ENCODE measurements around the gene ZFYVE27. TPM values are rescaled to one million over a fixed set of nuclear protein-coding genes. Genes with fewer than 3 reads are reported as not detected.

Gene ZFYVE27
- total RNA-seq, 1 experiment from 2014 or later = 16.9 TPM

DNA sequence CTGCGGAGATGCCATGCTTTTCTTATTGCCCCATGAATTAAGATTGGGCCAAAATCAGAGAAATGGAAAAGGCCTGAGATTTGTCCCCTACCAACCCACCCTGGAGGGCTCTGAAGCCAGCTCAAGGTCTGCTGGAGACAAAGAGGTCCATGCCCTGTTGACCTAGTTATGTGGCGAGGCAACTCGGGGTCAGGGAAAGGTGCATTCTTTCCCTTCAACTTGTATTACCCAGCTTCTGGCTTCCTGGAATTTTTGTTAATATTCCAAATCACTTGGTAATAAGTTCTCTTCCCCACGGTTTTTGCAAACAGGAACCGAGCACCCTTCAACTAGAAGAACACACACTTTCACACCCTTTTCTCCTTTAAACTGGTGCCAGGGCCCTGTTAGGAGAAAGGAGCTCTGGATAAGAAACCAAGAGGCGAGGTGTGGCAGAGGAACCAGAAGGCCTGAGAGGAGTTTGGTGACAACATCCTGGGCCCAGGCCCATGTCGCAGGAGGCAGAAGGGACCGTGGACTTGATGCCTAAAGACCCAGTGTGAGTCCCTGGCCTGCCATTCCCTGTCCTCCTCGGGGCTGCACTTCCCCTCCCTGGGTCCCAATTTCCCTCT, 47.4 kb downstream of the ZFYVE27 start:
- Histone ChIP-seq H2AFZ (ENCODE audit: low read length) (no peak overlapping the region), H3K4me2 (ENCODE audit: low read depth, low read length, poor library complexity, severe bottlenecking) (no peak overlapping the region), H3K9ac (ENCODE audit: low read length) (no peak overlapping the region), H4K20me1 (ENCODE audit: insufficient read depth, low read depth, low read length) (no peaks in the 10 kb centered on the region), H3K27ac (ENCODE audit: low read length) (no peak overlapping the region), H3K27me3 (ENCODE audit: low read length) (no peaks in the 10 kb centered on the region), H3K36me3 (ENCODE audit: insufficient read depth, low read length) (no peaks in the 10 kb centered on the region), H3K4me3 (ENCODE audit: low read length) (no peak overlapping the region), H3K9me3 (ENCODE audit: low read length) (no peaks in the 10 kb centered on the region), H3K79me2 (ENCODE audit: low read length) (no peaks in the 10 kb centered on the region), H3K9me2 (replicated peaks; ENCODE audit: insufficient read depth, low read length) (no peaks in the 10 kb centered on the region), H3K4me1 (ENCODE audit: low read length) (no peaks in the 10 kb centered on the region)
- no peak for DNase-seq

DNA sequence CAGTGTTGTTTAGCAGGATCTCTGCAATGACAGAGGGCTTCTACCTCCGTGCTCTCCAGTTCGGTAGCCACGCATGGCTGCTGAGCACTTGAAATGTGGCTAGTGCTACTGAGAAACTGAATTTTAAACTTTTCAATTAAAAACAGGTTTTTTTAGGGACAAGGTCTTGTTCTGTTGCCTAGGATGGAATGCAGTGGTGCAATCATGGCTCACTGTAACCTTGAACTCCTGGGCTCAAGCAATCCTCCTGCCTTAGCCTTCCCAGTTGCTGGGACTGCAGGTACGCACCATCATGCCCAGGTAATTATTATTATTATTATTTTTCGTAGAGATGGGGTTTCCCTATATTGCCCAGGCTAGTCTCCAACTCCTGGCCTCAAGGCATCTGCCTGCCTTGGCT, 48.3 kb downstream of the ZFYVE27 start:
- Histone ChIP-seq H3K4me1 (ENCODE audit: low read length) (no peaks in the 10 kb centered on the region), H3K4me2 (ENCODE audit: low read depth, low read length, poor library complexity, severe bottlenecking) (no peak overlapping the region), H3K27ac (ENCODE audit: low read length) (no peak overlapping the region), H2AFZ (ENCODE audit: low read length) (no peak overlapping the region), H3K9ac (ENCODE audit: low read length) (no peak overlapping the region), H3K79me2 (ENCODE audit: low read length) (no peaks in the 10 kb centered on the region), H3K36me3 (ENCODE audit: insufficient read depth, low read length) (no peaks in the 10 kb centered on the region), H3K9me3 (ENCODE audit: low read length) (no peaks in the 10 kb centered on the region), H3K4me3 (ENCODE audit: low read length) (no peak overlapping the region), H3K27me3 (ENCODE audit: low read length) (no peaks in the 10 kb centered on the region), H4K20me1 (ENCODE audit: insufficient read depth, low read depth, low read length) (no peaks in the 10 kb centered on the region), H3K9me2 (replicated peaks; ENCODE audit: insufficient read depth, low read length) (no peaks in the 10 kb centered on the region)
- no peak for DNase-seq

DNA sequence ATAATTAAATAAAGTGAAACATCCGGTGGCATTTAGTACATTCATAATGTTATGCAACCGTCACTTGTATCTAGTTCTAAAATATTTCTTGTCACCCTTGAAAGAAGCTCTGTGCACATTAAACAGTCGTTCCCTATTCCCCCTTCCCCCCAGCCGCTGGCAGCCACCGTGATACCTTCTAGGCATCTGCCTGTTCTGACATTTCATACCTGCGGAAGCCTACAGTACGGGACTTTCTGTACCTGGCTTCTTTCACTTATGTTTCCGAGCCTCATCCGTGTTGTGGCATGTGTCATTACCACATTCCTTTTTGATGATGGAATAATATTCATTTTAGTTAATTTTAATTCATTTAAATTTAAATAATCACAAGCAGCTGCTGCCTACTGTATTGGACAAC, 48.8 kb downstream of the ZFYVE27 start:
- Histone ChIP-seq H3K4me1 (ENCODE audit: low read length) (no peaks in the 10 kb centered on the region), H3K4me2 (ENCODE audit: low read depth, low read length, poor library complexity, severe bottlenecking) (no peak overlapping the region), H3K4me3 (ENCODE audit: low read length) (no peak overlapping the region), H4K20me1 (ENCODE audit: insufficient read depth, low read depth, low read length) (no peaks in the 10 kb centered on the region), H3K9me3 (ENCODE audit: low read length) (no peaks in the 10 kb centered on the region), H3K79me2 (ENCODE audit: low read length) (no peaks in the 10 kb centered on the region), H3K36me3 (ENCODE audit: insufficient read depth, low read length) (no peaks in the 10 kb centered on the region), H2AFZ (ENCODE audit: low read length) (no peak overlapping the region), H3K9ac (ENCODE audit: low read length) (no peak overlapping the region), H3K27me3 (ENCODE audit: low read length) (no peaks in the 10 kb centered on the region), H3K9me2 (replicated peaks; ENCODE audit: insufficient read depth, low read length) (no peaks in the 10 kb centered on the region), H3K27ac (ENCODE audit: low read length) (no peak overlapping the region)
- DNase-seq = no peak

DNA sequence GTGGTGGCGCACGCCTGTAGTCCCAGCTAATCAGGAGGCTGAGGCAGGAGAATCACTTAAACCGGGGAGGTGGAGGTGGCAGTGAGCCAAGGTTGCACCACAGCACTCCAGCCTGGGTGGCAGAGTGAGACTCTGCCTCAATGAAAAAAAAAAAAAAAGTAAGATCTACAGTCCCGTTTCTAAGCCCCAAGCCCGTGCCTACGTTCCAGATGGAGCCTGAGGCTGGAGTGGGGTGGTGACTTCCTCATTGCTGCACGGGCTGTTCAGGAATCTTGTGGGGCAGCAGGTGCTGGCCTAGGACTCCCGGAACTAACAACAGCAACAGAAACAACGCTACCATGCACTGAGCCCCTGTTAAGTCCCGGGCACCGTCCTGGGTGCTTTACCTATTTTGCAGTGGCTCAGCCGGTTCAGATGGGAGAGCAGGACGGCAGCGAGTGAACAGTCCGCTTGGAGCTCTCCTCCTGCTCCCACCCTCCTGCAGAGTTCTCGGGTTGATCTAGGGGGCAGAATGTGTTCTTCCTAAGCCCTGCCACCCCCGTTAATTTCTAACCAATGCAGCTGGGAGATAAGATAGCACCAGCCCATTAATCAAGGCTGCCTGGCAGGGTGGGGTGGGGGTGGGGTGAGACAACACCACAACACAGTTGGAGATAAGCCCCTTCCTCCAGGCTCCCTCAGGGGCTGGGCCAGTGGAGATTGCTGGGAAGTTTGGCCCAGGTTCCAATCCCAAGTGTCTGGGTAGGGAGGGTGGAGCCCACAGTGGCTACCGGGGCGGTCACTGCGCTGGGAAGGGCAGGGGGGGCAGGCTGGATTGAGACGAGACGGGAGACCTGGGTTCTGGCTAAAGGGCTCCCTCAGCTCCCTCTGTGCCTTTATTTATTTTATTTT, 51.9 kb downstream of the ZFYVE27 start:
- no peaks in the 10 kb centered on the region for H3K4me1 ChIP-seq (ENCODE audit: low read length)
- no peaks in the 10 kb centered on the region for H3K36me3 ChIP-seq (ENCODE audit: insufficient read depth, low read length)
- no peaks in the 10 kb centered on the region for H3K27me3 ChIP-seq (ENCODE audit: low read length)
- DNase-seq = no peak
- H4K20me1 ChIP-seq (ENCODE audit: insufficient read depth, low read depth, low read length) = no peaks in the 10 kb centered on the region
- no peaks in the 10 kb centered on the region for H3K9me3 ChIP-seq (ENCODE audit: low read length)
- no peaks in the 10 kb centered on the region for H3K9me2 ChIP-seq (replicated peaks; ENCODE audit: insufficient read depth, low read length)
- H2AFZ ChIP-seq (ENCODE audit: low read length) = no peak overlapping the region
- no peak overlapping the region for H3K4me3 ChIP-seq (ENCODE audit: low read length)
- H3K4me2 ChIP-seq (ENCODE audit: low read depth, low read length, poor library complexity, severe bottlenecking) = no peak overlapping the region
- H3K27ac ChIP-seq (ENCODE audit: low read length) = no peak overlapping the region
- H3K9ac ChIP-seq (ENCODE audit: low read length) = no peak overlapping the region
- H3K79me2 ChIP-seq (ENCODE audit: low read length) = no peaks in the 10 kb centered on the region

DNA sequence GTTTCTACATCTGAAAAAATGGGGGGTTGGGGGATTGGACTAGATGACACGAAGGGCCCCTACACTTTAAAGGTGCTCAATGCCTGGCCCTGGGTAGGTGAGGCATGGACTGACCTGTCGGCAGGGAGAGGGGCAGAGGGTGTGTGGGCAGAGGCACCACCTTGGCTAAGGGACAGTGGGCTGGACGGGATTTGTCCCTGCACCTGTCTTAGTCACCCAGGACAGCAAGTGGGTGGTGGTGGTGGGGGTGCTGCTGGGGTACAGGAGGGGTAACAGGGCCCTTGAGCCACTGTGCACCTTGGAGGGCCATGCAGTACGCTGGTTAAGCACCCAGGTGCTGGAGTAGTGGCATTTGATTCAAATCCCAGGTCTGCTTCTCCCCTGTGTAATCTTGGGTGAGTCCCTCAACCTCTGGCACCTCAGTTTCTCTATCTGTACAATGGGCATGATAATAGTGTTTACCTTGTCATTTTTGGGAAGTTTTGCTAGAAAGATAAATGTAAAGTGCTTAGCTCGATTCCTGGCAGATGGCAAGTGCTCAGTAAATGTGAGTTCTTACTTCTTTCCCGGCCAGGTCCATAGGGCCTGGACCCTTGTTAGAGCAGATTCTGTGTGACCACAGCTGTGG, 53.0 kb downstream of the ZFYVE27 start:
- Histone ChIP-seq H3K9me2 (replicated peaks; ENCODE audit: insufficient read depth, low read length) (no peaks in the 10 kb centered on the region), H3K4me3 (ENCODE audit: low read length) (no peak overlapping the region), H3K36me3 (ENCODE audit: insufficient read depth, low read length) (no peaks in the 10 kb centered on the region), H3K9me3 (ENCODE audit: low read length) (no peaks in the 10 kb centered on the region), H4K20me1 (ENCODE audit: insufficient read depth, low read depth, low read length) (no peaks in the 10 kb centered on the region), H3K4me2 (ENCODE audit: low read depth, low read length, poor library complexity, severe bottlenecking) (no peak overlapping the region), H2AFZ (ENCODE audit: low read length) (no peak overlapping the region), H3K9ac (ENCODE audit: low read length) (no peak overlapping the region), H3K27me3 (ENCODE audit: low read length) (no peaks in the 10 kb centered on the region), H3K4me1 (ENCODE audit: low read length) (no peaks in the 10 kb centered on the region), H3K27ac (ENCODE audit: low read length) (no peak overlapping the region), H3K79me2 (ENCODE audit: low read length) (no peaks in the 10 kb centered on the region)
- no peak for DNase-seq

DNA sequence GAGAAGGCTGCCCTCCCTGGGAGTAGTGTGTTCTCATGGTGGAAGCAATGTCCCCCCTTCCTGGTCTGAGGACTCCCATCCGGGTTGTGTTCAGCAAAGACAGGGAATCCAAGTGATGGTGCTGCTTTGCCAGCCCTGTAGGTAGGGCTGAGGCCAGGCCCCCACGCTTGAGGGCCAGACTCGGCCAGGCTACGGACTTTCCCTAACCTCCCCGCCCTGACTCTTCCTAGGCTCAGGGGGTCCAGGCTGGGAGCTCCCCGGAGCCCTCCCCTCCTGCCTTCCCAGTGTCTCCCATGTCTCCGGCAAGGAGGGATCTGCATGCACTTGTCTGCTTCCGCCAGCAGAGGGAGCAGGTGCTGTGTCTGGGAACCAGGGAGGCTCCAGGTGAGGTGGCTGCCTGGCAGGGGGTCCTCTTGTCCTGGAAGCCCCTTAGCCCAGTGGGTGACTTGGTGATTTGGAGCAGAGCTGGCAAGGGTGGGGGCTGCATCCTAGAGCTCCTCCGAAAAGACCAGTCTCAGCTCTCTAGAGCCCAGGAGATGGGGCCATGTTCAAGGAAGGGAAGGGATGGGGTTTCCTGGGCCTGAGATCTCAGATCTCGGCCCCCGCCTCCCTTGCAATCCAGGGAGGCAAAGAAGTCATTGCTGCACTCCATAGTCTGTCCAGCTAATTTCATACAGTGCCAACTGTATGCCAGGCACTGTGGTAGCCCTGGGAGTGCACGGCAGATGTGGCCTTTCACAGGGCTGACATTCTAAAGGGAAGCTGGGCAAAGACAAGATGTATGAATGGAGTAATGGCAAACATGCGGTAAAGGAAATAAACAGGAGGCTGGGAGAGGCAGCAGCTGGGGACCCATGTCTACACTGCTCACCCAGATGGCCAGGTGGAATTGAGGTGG, 55.1 kb downstream of the ZFYVE27 start:
- H2AFZ ChIP-seq (ENCODE audit: low read length) = no peak overlapping the region
- H3K4me1 ChIP-seq (ENCODE audit: low read length) = no peaks in the 10 kb centered on the region
- no peaks in the 10 kb centered on the region for H3K36me3 ChIP-seq (ENCODE audit: insufficient read depth, low read length)
- peak; percentile 69 for DNase-seq
- no peak overlapping the region for H3K4me3 ChIP-seq (ENCODE audit: low read length)
- no peaks in the 10 kb centered on the region for H3K9me2 ChIP-seq (replicated peaks; ENCODE audit: insufficient read depth, low read length)
- no peak overlapping the region for H3K9ac ChIP-seq (ENCODE audit: low read length)
- H3K9me3 ChIP-seq (ENCODE audit: low read length) = no peaks in the 10 kb centered on the region
- H3K79me2 ChIP-seq (ENCODE audit: low read length) = no peaks in the 10 kb centered on the region
- no peak overlapping the region for H3K27ac ChIP-seq (ENCODE audit: low read length)
- H3K27me3 ChIP-seq (ENCODE audit: low read length) = no peaks in the 10 kb centered on the region
- H4K20me1 ChIP-seq (ENCODE audit: insufficient read depth, low read depth, low read length) = no peaks in the 10 kb centered on the region
- H3K4me2 ChIP-seq (ENCODE audit: low read depth, low read length, poor library complexity, severe bottlenecking) = no peak overlapping the region

DNA sequence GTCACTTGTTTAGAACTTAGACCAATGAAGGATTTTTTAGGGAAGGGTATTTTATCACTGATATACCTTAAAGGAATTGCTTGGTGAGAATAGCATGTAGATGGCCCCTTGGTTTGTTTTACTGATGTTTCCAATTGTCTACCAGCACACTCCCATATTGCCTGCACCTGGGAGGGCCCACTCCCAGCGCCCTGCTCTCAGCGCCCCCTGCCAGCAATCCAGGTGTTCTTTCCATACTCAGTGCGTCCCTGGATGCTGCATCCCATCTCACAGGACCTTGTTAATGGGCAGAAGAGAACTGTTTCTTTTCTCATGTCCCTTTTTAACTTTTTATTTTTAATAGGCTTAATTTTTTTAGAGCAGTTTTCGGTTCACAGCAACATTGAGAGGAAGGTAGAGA, 59.0 kb downstream of the ZFYVE27 start:
- Histone ChIP-seq H3K79me2 (ENCODE audit: low read length) (no peaks in the 10 kb centered on the region), H3K9me3 (ENCODE audit: low read length) (no peaks in the 10 kb centered on the region), H3K36me3 (ENCODE audit: insufficient read depth, low read length) (no peaks in the 10 kb centered on the region), H3K9me2 (replicated peaks; ENCODE audit: insufficient read depth, low read length) (no peaks in the 10 kb centered on the region), H4K20me1 (ENCODE audit: insufficient read depth, low read depth, low read length) (no peaks in the 10 kb centered on the region), H2AFZ (ENCODE audit: low read length) (no peak overlapping the region), H3K4me2 (ENCODE audit: low read depth, low read length, poor library complexity, severe bottlenecking) (no peak overlapping the region), H3K9ac (ENCODE audit: low read length) (no peak overlapping the region), H3K27ac (ENCODE audit: low read length) (no peak overlapping the region), H3K27me3 (ENCODE audit: low read length) (no peaks in the 10 kb centered on the region), H3K4me3 (ENCODE audit: low read length) (no peak overlapping the region), H3K4me1 (ENCODE audit: low read length) (no peaks in the 10 kb centered on the region)
- DNase-seq = no peak
